ENCODE data around the gene COL27A1.

The COL27A1 gene

DNA sequence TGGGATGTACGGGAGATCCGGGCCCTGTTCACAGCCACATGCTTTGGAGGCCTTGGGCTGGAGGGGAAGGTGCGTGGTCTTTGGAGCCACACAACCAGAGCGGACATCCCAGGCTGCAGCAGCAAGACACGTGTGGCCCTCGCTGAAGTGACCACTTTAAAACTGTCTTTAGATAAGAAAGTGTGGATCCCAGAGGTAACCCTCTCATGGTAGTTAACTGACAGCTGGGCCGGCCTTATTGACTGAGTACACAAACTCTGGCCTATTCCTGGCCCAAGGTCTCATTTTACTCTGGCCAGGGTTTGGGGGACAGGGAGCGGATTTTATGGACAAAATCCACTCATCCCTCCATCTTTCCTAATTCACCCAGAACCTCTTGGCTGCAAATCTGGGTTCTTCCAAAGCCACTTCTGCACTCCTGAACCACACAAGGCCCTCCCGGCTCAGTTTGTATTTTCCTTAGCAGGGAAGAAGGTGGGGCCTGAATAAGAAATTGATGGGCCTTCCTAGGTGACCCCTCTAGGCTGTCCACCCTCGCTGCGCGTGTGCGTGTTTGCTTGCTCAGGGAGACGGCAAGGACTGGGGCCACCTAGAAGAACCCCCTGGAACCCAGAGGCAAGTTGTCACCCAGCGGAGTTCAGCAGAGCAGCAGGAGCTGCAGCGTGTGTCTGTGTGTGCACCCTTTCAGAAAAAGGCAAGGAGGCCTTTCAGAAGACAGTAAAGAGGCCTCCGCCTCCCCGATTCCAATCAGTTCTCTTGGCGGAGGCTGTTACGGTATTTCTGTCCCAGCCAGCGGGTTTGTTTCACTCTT lies 94.3 kb downstream of the COL27A1 start:
- DNase-seq = no peak

DNA sequence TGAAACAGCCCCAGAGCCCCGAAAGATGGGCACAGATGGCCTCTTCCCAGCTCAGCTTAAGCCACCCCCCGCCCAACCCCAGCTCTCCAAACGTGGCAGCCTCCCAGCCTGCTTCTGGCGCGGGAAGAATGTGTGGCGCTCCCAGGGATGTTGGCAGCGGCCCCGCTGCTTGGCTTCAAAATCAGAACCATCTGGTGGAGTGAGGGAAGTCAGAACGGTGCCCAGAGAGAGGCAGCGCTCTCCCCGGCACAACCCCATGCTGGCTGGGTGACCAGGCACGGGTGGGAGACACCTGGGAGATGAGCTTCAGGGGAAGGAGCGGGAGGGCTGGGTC lies 94.9 kb downstream of the COL27A1 start:
- peak; percentile 85 for DNase-seq

- no peak for DNase-seq
Observed at GRCh38 chr9:114250648-114251047, 95.3 kb downstream of the COL27A1 start.

GRCh38 chr9:114252394-114252793 lies 97.1 kb downstream of the COL27A1 start:
- no peak for DNase-seq

- no peak for DNase-seq
Observed at GRCh38 chr9:114256827-114257328, 101.5 kb downstream of the COL27A1 start.

DNA sequence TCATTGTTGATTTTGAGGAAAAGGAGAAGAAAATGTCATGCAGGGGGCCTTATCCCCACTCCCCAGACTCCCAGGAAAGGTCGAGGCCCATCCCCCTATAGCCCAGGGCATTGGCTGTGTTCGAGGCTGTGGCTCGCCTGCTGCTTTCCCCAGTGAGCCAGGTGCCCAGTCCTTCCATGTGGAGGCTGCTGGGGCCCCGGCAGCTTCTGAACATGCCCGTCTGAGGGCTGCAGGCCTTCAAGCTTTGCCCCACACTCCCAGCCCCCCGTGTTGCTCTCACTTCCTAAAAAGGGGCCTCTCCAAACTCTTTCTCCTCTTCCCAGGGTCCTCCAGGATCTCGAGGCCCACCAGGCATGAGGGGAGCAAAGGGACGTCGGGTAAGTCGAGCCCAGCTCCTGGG lies 102.9 kb downstream of the COL27A1 start:
- DNase-seq = no peak

- DNase-seq = peak; percentile 56
Observed at GRCh38 chr9:114258866-114259797, 103.8 kb downstream of the COL27A1 start.

DNA sequence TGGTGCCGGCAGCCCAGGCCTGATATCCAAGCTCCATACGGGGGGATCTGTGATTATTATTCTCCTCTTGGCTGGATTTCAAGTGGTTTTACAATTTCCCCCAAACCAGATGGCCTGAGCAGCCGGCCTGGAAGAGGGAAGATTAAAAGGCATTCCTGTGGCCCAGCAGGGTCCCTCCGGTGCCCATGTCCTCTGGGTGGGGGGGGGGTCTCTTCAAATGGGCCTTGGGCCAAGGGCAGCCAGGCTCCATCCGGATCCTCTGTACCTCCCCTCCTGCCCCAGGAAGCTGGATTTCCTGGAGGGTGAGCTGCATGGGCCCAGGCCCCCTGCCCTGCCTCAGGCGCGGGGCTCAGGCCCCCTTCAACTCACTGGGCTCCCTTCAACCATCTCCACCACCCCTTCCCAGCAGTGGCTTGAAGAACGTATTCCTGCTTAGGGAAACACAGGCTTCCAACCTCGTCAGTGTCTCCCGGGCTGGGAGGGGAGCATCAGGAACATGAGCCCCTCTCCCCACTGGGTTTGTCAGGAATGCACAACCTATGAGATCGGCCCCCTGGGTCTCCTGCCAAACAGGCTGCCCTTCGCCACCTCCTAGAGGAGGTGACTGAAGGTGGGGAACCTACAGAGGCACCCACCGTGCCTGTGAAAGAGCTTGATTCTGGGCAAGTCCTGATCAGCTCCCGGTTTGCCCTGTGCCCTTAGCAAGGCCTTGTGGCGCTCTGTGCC lies 104.6 kb downstream of the COL27A1 start:
- DNase-seq = peak; percentile 88

DNA sequence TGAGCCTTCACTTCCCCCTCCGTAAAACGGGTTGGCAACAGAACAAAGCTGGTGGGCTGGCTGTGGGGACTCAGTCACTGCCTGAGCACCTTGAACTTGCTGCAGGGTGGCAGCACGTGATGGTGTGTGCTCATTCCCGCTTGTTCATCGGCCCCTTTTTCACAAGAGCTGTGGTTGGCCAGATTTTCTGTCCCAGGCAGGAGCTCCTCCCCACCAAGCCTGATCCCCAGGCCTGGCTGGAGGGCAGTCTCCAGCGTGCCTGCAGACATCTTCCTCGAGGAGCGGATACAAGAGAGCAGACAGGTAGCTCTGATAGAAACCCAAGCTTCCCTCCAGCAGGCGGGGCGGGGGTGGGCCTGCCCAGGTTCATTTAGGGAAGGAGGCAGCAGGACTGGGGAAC lies 105.7 kb downstream of the COL27A1 start:
- DNase-seq = no peak

DNA sequence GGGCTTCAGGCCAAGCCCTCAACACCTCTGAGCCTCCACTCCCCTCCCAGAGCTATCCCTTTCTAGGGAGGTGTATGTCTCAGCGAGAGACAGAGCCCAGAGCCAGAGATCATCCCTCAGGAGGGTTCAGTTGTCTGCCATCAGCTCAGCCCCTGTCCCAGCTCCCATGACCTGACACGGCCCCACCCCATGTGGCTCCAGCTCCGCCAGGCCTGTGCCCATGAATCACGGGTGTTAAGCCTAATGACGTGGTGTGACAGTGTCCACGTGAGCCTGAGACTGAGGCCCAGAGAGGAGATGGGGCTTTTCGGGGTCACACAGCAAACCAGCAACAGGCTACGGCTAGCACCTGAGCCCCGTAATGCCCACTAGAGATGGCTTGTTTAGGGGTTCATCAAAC lies 106.7 kb downstream of the COL27A1 start:
- no peak for DNase-seq

DNA sequence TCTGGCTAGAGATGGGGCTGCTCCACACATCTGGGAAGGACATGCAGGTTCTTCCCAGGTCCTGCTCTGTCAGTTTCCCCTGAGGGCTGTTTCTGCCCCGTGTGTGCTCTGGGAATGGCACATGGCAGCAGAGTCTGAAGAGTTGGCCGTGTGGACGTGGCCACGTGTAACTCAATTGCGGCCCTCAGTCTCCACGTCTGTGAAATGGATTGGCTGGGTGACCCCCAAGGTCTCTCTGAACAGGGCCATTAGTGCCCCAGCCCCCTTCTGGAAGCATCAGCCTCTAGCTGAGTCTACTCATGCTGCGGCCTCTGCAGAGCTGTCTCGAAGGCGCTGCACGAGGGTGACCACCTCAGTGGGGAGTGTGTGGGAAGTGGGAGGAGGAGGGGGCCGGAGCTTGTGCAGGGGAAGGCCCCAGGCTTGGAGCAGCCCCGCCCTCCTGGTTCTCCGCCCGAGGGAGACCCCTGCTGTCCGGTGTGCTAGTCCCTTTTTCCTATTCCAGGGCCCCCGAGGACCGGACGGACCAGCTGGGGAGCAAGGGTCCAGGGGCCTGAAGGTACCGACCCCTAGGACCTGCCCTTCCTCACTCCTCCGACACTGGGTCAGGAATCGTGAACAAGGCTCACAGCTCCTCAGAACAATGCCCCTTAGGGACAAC lies 108.6 kb downstream of the COL27A1 start:
- no peak for DNase-seq

GRCh38 chr9:114264806-114265550 lies 109.6 kb downstream of the COL27A1 start:
- peak; percentile 11 for DNase-seq

- no peak for DNase-seq
Observed at GRCh38 chr9:114266969-114267368, 111.6 kb downstream of the COL27A1 start.

- DNase-seq = no peak
Observed at GRCh38 chr9:114269023-114269422, 113.7 kb downstream of the COL27A1 start.

- no peak for DNase-seq
Observed at GRCh38 chr9:114270120-114270975, 115.0 kb downstream of the COL27A1 start.

DNA sequence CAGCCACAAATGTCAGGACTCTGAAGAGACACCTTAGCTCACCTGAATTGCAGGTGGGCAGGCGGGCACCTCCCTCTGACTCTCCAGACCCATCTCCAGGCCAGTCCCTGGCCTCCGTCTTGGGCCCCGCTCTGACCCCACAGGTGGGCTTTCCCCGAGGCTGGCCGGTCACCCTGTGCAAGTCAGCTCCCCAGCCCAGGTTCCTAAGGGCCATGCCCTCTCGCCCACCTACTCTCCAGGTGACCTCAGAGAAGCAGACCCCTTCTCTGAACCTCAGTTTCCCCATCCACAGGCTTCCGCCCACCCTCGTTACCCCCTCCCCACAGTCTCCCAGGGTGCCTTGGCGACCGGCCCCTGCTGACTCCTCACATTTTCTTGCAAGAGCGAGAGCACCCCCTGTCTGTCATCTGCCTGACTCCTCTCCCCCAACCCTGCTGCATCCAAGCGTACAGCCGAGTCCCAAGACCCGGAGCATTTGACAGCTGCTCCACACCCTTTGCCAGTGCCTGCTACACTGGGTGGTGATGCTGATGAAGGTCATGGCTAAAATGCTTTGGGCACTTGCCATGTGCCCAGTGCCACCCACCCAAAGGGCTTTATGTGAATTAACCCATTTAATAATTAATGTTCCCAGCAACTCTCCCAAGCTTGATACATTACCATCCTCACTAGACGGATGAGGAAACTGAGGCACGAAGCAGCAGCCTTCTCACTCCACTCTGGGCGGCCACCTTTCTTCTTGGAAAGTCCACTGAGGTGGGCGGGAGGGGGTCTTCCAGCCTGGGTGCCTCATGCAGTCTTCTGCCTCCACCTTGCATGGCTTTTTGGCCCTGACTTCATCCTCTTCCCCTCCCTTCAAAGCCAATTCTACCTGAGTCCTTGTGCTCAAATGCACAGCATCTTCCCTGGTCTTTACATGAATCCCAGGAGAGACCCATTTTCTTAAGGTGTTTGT lies 116.5 kb downstream of the COL27A1 start:
- DNase-seq = no peak

DNA sequence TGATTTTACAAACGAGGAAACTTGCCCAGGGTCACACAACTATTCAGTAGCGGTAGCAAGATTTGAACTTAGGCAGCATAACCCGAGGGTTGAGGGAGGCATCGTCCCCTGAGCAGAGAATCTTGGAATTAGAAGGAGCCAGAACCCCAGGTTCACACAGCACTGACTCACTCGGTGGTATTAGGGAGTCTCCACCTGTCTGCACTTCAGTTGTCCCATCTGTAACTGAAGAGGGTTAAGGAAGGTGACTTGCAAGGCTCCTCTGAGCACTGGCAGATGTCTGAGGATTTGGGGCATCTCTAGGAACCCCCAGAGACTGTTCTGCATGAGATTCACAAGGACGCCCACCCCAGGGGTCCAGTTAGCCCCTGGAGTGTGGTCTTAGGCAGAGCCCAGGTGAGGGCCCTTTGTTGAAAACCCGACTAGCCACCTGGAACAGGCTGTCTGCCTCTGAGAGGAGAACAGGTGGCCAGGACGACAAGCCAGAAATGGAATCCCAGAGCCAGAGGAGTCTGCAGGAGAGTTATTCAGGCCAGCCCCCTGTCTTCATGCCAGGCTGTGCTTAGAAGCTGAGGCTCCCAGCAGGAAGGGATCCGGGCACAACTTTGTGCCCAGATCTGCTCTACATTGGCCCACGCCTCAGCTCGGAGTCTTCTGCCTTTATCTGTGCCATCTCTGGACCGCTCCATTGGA lies 117.5 kb downstream of the COL27A1 start:
- DNase-seq = peak; percentile 81

GRCh38 chr9:114273461-114273881 lies 118.1 kb downstream of the COL27A1 start:
- DNase-seq = no peak

GRCh38 chr9:114274217-114274616 lies 118.9 kb downstream of the COL27A1 start:
- DNase-seq = no peak

Data from NCI-H2171 treated with DMSO at 0.1 percent for 48 hours (cell line).